NCI-H1105 (cell line): ENCODE results near the gene TCF7L1.
"Not testable (repeated sequence)": the region's sequence is repeated elsewhere in the genome, so short reads cannot be mapped to it uniquely, and the experiment has no call there.

Experiments used
- DNase-seq: peaks from one replicate; lab custom pipeline; 2025; lab: John Stamatoyannopoulos, UW

TCF7L1 gene

DNA sequence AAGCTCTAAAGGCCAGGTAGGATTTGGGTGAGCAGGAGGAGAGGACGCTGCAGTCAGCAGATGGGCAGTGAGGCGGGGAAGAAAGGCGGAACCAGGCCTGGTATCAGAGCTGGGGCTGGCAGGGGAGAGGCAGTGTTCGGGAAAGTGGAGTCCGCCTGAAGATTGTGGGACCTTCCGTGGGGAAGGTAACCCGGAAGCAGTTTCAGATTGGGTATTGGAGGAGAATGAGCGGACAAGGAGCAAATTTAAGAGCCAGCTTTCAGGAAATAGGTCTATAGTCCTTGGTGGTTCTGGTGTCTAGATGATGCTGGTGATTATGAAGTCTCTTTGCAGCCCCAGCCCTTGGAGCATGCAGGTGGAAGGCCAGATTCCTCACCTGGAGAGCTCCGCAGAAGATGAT, 51.0 kb downstream of the TCF7L1 start:
- no peak for DNase-seq

DNA sequence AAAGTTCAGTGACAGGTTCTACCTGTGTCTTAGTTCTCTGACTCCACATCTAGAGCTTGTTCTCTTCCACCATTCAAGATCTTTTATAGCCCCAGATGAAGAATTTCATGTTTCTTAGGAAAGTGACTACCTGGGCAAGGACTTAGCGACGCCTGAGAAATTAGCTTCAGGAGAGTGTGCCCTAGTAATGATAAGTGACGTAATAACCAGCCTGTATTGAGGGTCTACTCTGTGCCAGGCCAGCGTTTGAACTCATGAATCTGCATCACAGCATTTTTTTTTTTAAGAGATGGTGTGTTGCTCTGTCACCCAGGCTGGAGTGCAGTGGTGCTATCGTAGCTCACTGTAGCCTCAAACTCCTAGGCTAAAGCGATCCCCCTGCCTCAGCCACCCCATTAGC, 51.8 kb downstream of the TCF7L1 start:
- DNase-seq: no peak

DNA sequence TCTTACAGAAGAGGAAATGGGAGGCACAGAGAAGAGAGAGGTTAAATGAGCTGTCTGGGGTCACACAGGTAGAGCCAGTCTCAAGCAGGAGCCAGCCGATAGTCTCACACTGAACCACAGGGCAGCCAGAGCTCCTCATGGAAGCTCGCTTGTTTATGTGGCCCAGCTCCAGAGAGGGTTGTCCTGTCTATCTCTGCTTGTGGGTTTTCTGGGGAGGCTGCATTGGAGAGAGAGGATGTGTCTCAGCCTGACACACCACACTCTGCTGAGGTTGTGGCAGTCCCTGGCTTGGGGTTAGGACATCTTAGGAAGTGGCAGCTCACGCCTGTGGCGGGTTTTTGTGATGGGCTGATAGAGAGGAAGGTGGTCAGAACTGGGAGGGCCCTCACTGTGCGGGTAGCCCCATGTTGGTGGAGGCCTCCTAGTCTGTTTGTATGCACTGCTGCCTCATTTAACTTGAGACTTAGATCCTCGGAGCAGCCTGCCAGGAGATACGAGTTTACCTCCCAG, 52.3 kb downstream of the TCF7L1 start:
- DNase-seq: no peak

DNA sequence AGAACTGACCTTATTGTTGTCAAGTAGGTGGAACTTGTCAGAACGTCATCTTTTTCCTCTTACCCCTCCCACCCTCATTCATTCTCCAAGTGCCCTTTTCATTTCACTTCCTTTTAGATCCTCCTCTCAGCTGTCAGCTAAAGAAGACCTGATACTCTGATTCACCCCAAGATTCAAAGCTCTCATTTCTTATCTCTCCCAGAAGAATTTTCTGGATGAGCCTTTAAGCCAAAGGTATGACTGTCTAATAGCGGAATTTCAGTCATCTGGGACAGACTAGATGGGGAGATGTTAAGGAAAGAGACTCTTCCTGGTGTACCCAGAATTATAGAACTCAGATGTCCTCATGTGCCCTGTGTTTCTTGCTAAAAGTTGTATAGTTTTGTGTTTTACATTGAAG, 53.9 kb downstream of the TCF7L1 start:
- no peak for DNase-seq

DNA sequence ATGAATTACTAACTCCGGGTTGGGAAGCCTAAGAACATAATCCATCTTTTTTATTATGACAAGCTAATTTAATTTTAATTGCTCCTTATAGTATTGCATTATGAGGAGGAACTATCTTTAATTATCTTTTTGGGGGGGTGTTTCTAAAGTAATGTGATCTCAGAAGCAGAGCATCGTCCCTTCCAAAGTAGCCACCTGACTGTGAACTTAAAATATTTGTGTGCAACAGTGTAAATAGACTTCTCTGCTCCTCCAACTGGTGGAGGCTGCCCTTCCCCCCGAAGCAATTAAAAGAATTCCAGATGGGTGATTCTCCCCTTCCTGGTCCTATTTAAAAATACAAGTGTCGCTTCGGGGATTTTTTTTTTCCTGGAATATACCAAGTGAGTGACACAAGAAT, 55.7 kb downstream of the TCF7L1 start:
- no peak for DNase-seq

DNA sequence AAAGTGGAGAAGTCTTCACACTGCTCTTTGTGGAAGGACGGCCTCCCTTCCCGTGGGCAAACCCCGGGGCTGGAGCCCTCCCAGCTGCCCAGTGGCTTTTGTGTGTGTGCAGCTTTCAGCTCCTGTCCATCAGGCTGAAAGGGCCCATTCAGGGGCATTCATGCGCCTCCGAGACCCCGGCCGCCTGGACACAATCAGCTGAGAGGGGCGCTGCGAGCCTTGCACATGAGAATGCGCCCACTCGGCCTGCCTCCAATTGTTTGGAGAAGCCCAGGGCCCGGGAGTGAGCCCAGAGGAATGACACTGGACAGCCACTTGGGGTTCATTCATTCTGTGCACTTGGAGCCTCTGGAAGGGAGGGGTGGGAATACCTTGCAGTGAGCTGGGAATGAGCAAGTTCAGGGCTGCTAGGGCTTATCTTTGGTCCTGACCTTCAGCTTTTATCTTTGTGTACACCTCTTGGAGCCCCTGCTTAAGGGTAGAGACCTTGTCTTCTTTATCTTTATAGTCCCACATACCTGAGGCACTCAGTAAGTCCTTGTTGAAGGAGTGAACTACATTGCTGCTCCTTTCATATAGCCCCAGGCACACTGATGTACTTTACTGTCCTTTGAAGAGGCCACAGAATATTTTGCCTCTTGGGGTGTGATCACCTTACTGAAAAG, 56.5 kb downstream of the TCF7L1 start:
- no peak for DNase-seq

DNA sequence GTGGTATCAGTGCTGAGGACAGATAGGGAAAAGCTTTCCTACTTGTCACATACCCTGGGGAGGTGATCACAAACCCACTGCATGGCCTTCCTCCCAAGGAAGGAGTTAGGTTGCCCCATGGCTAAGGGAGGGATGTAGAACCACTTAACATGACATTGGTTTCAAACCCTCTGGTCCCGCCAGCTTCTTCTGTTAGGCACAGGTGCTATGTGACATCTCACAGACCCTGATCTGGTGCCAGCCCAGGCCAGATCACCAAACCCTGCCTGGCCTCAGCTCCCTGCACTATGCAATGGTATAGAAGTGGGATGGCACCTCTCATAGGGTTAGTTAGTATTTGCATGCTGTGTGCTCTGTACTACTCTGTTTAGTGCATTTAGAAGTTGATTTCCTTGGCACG, 58.0 kb downstream of the TCF7L1 start:
- DNase-seq: no peak

DNA sequence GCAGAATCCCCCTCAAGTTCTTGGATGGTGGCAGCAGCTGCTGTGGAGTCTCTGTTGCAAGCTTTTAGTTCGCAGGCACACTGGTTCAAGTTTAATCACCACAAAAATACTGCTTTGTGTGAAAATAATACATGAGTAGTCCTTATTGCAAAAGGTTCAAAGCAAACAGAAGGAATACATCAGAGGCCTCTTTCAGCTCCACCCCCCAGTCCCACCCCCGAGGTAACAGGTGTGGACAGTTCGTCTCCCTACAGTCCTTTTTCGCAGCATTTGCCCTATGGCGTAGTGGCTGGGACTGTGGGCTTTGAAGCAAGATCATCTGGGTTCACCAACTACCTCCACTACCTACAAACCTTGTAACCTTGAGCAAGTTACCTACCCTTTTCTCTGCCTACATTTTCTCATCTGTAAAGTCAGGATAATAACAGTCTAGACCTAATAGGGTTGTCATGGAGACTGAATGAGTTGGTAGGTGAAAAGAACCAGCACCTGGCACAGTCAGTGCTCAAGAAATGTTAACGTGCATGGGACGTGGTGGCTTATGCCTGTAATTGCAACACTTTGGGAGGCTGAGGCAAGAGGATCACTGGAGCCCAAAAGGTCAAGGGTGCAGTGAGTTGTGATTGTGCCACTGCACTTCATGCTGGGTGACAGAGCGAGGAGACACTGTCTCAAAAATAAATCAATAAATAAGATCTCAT, 61.7 kb downstream of the TCF7L1 start:
- DNase-seq: no peak

DNA sequence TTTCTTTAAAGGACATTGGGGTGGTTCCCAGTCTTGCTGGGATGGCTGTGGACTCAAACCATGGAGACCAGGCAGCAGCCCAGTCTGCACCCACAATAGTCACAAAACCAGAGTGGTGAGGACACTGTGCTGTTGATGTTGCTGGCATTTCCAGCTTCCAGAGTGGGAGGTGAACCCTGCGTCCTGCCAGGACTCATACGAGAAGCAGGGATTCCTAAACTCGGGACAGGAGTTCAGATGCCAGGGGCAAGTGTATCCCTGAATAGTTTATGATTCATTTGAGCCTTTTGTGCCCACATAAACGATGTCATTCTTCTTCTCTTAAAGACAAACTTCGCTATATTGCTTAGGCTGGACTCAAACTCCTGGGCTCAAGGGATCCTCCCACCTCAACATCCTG, 62.8 kb downstream of the TCF7L1 start:
- DNase-seq: no peak

DNA sequence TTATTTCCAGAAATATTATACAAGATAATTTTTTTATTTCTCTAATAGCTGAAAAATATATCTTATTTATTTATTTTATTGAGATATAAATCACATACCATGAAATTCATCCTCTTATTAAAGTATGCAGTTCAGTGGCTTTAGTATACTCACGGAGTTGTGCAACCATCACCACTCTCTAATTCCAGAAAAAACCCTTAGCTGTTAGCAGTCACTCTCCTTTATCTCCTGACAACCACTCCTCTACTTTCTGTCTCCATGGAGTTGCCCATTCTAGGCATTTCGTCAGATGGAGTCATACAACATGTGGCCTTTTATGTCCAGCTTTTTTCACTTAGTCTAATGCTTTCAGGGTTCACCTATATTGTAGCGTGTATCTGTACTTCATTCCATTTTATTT, 66.5 kb downstream of the TCF7L1 start:
- no peak for DNase-seq

DNA sequence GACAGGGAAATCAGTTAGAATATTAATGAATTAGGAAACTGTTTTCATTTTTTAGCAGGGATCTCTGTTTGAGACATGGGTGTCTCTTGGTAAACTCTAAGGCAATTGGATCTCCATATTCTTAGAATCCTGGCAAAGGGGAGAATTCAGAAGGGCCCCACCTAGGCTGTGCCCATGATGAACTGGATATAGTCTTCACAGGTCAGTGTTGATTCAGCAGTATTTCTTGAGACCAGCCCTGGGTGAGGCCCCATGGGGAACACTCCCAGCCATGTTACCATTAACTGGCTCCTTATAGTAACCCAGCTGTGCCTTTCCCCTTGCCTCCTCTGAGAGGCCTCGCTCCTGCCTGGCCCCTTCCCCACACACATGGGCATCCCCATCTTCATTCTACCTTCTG, 76.7 kb downstream of the TCF7L1 start:
- DNase-seq: no peak

DNA sequence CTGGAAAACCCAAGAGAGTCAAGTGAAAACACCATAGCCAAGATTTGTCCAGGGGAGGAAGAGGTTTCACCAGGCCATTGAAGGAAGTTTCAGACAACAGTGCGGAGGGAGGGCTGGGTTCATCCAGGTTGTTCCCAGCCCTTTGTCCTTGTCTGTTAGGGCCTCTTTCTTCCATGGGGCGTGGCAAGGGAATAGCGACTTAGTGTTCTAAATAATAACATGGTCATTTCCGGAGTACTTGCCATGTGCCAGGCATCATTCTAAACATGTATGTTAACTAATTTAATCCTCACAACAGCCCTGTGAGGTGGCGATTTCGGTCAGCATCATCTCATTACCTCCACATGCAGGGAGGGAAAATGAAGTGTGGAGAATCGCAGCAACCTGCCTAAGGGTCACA, 77.3 kb downstream of the TCF7L1 start:
- DNase-seq: no peak

DNA sequence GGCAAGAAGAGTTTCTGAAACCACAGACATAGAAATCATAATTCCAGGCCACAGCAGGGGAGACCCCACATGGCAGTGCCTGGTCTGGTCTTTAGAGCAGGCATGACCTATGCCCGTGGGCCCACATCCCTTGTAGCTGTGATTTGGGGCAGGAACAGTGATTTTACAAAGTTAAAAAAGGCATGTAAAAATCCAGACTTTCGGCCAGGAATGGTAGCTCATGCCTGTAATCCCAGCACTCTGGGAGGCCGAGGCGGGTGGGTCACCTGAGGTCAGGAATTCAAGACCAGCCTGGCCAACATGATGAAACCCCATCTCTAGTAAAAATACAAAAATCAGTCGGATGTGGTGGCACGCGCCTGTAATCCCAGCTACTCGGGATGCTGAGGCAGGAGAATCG, 78.4 kb downstream of the TCF7L1 start:
- not testable (repeated sequence) for DNase-seq

DNA sequence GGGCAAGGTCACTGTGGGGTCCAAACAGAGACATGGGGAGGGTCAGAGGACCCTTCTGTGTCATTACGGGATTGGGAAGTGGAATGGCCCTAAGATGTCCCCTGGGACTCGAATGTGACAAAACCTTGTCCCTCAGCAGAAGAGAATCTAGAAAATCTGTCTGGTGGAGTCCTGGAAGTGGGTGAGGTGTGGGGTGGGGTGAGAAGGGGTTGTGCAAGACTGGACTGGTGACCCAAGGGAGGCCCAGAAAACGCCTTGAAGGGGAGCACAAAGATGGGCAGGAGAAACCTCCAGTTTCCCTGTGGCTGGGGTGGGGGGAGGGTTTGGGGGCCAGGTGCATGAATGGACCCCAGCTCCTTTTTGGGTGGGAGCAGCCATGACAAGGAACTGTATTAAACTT, 79.6 kb downstream of the TCF7L1 start:
- no peak for DNase-seq

DNA sequence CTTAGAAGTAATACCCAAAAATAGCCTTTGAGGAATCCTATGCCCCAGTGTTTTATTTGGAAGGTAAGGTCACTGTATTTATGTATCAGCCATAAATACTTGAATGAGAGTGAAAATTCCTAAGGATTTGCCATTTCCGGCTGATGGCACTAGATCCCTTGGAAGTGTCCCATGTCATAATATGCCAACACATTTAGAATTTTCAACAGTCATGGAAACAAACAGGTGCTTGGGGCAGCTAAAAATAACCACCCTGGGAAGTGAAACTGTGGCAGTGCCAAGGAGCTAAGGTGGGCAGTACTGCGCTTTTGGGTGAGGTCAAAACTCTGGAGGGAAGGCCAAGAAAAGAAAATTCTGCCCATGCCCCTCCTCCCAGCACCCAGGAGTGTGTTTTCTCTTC, 80.2 kb downstream of the TCF7L1 start:
- no peak for DNase-seq

DNA sequence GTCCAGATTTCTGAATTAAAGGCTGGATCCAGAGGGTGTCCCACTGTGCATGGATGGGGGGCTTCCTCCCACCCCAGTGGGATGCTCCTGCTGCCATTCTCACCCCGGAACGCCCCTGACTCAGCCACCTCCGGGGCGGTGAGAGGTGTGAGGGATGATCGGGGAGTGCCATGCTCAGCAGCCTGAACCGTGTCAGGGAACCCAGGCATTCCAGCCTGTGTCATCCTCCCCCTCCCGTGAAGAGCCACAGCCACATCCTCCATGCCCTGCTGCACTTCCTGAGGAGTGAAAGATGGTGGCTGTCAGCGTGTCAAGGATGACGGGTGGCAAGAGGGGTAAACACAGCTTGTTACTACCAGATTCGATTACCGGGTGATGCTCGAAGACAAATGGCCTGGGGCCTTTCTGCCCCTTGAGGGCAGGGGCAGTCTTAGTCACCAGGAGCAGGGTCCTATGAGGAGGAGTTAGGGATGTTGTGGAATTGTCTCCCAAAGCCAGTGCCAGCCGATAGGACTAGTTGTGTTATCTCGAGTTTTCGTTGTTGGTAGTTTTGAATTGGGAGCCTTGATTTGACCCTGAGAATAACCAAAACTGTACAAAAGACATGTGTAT, 80.8 kb downstream of the TCF7L1 start:
- no peak for DNase-seq

DNA sequence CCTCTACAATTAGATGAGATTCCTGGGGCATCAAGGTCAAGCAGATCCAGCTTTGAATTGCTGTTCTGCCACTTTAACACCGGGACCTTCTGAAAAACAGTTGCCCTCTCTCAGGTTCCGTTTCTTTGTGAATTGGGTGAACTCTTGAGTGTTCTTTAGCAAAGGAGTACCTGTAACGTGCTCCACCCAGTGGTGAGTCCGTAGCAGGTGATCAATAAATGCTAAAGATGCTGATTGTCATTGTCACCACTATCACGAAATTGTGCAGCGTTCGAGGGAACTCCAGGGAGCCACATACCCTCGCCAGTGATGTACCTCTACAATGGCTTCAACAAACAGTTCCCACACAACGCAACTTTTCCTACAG, 81.9 kb downstream of the TCF7L1 start:
- no peak for DNase-seq

DNA sequence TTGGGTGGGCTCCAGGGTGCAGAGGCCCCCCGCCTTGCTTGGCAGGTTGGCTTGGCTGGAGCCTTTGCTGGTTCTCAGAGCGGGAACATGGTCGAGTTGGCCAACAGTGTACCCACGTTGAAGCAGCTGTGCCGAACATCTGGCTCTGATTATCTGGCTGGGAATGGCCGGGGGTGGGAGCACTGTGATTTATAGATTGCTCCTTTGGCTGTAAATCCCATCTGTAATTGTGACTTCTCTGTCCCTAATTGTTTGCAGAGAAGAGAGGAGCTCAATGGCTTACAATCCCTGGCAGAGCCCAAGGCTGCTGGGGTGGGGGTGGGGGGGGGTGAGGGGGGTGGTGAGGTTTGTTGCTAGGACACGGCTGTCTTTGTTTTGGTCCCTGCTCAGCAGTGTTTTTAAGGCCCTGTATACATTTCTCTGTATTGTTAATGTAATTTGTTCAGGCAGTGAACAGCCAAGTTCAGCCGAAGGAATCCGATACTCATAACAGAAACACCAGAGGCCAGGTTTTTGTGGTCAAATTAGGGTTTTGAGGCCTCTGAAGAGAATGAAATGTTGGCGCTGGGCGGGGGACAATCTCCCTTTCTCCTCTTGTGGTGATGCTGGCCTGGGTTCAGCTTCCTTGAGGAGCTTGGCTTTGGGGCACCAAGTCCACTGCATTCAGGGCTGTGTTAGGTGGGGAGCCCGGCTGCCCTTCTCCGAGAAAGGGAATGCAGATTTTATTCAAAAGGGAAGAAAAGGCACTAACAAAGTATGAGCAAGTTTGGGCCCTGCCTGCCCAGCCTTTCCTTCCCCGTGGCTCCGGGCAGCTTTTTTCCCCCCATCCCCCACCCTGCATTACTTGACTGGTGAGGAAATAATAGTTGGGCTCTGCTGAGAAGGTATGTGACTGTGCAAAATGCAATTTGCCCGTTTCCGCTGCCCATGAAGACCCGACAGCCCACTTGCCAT, 82.5 kb downstream of the TCF7L1 start:
- DNase-seq: no peak

DNA sequence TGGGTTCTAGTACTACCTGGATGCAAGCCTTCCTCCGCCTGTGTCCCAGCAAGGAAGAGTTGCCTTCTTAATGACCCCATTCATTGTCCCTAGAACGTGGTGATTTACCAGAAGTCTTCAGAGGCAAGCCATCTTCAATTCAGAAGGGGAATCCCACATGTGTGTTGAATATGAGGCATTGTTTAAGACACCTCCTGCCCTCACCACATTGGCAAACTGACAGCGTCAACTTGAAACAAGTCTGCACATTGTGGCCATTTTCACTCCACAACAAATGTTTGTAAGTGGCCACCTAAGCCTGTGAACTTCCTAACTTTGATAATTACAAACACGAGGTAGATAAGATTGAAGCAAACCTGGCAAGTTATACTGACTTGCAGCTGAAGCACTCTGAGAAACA, 83.7 kb downstream of the TCF7L1 start:
- DNase-seq: no peak

DNA sequence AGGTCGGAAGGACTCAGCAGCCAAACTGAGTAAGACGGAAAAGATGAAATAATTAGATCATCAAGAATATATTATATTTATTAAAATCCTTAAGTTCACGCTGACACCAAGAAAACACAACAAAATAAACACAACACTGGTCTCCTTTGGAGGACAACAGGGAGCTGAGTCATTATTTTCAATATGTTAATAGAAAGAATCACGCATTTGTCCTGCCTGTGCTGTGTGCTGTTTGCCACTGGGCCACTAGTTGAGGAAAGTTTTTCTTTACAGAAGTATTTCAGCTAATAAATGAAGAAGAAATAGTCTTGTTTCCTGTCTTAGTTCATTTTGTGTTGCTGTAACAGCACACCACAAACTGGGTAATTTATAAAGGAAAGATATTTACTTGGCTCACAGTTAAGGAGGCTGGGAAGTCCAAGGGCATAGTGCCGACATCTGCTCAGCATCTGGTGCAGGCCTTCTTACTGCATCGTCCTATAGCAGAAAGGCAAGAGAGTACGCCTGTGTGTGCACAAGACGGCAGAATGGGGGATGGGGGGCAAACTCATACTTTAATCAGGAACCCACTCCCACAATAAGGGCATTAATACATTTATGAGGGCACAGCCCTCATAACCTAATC, 88.0 kb downstream of the TCF7L1 start:
- no peak for DNase-seq

DNA sequence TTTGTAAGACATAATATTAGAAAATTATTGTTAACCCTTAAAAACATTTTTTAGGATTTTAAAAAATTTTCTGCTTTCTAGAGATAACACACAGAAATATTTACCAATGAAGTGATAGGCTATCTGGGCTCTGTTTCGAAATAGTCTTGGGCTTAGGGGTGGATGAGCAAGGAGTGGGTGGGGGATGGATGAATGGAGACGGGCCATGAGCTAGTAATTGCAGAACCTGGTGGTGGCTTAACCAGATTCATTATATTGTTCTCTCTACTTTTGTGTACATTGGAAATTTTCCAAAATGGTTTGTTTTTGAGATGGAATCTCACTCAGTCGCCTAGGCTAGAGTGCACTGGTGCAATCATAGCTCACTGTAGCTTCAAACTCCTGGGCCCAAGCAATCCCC, 89.6 kb downstream of the TCF7L1 start:
- peak; percentile 33 for DNase-seq

DNA sequence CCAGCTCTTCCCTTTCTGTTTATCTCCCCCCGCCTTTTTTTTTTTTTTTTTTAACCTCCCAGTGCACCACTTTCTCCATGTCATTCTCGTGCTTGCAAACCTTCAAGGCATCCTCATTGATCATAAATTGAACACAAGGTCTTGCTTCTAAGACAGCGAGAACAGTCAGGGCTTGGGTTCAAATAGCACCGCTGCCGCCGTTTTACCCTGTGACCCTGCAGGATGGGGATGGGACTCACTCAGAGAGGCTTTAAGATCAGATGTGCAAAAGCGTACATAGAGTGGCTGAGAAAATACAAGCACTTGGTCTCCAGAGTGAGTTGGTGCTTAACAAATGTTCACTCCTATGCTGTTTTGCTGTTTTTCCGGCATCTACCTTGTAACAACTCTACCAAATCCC, 93.6 kb downstream of the TCF7L1 start:
- no peak for DNase-seq
